ENCODE data around the gene MT1F.
A peak's percentile ranks its signal among the peaks of the same experiment; 100 is the strongest.

Gene MT1F

GRCh38 chr16:56657555-56658326, at the start of gene MT1F:
TSS of gene MT1F (plus strand) at chr16:56657959. CDS start at chr16:56658059, 100 bp downstream.
- no peaks in the 10 kb centered on the region; the same call in 1 of the 2 replicates for H4K20me1 ChIP-seq
- peak within 1 kb of the TSS; percentile 35; the same call in 1 of the 2 replicates for H3K9ac ChIP-seq
- peak within 1 kb of the TSS; percentile 72 for H3K4me3 ChIP-seq
- peaks cover 65% of the 10 kb centered on the region for H3K27me3 ChIP-seq
- H3K36me3 ChIP-seq, result no peaks in the 10 kb centered on the region
- no peaks in the 10 kb centered on the region for H3K9me3 ChIP-seq
- no peak within 1 kb of the TSS for H3K27ac ChIP-seq
- peaks cover 34% of the 10 kb centered on the region for H3K4me1 ChIP-seq
- no peak for TF ChIP-seq Cebpa-rat (IDR thresholded peaks at IDR 0.05)
- peak within 1 kb of the TSS; percentile 93 for H3K4me2 ChIP-seq

GRCh38 chr16:56608043-56608875, 49.5 kb upstream of the MT1F start, which contains the start of gene MT2A:
TSS of gene MT2A (plus strand) at chr16:56608584. CDS start at chr16:56608656, 72 bp downstream.
- Histone ChIP-seq H3K27me3 (no peaks in the 10 kb centered on the region), H4K20me1 (no peaks in the 10 kb centered on the region), H3K4me2 (peak within 1 kb of the TSS; percentile 100), H3K9ac (peak within 1 kb of the TSS; percentile 62), H3K4me1 (peaks cover 47% of the 10 kb centered on the region), H3K27ac (peak within 1 kb of the TSS; percentile 38; the same call in 1 of the 2 replicates), H3K36me3 (no peaks in the 10 kb centered on the region), H3K4me3 (peak within 1 kb of the TSS; percentile 70), H3K9me3 (no peaks in the 10 kb centered on the region)
- TF ChIP-seq Cebpa-rat (IDR thresholded peaks at IDR 0.05), result no peak

- peak overlapping the region; percentile 62 for H3K9ac ChIP-seq
- no peak overlapping the region for H3K27ac ChIP-seq
- peaks cover 47% of the 10 kb centered on the region for H3K4me1 ChIP-seq
These were observed 48.8 kb upstream of the MT1F start for GRCh38 chr16:56608876-56609462.

GRCh38 chr16:56609463-56609921, 48.3 kb upstream of the MT1F start:
- Histone ChIP-seq H3K9me3 (no peaks in the 10 kb centered on the region), H3K27me3 (no peaks in the 10 kb centered on the region), H3K4me2 (peak overlapping the region; percentile 100), H3K9ac (peak overlapping the region; percentile 62), H3K4me1 (peaks cover 47% of the 10 kb centered on the region), H3K4me3 (peak overlapping the region; percentile 70), H4K20me1 (no peaks in the 10 kb centered on the region), H3K36me3 (no peaks in the 10 kb centered on the region), H3K27ac (no peak overlapping the region)
- no peak for TF ChIP-seq Cebpa-rat (IDR thresholded peaks at IDR 0.05)

More at GRCh38 chr16:56608876-56609462, 48.8 kb upstream of the MT1F start:
- Histone ChIP-seq H3K4me3 (peak overlapping the region; percentile 70), H4K20me1 (no peaks in the 10 kb centered on the region), H3K9me3 (no peaks in the 10 kb centered on the region), H3K36me3 (no peaks in the 10 kb centered on the region), H3K4me2 (peak overlapping the region; percentile 100), H3K27me3 (no peaks in the 10 kb centered on the region)
- TF ChIP-seq Cebpa-rat (IDR thresholded peaks at IDR 0.05), result no peak

- H4K20me1 ChIP-seq, result no peaks in the 10 kb centered on the region
- H3K36me3 ChIP-seq, result no peaks in the 10 kb centered on the region
- peak overlapping the region; percentile 70 for H3K4me3 ChIP-seq
- peak overlapping the region; percentile 100 for H3K4me2 ChIP-seq
- no peak overlapping the region for H3K27ac ChIP-seq
- H3K4me1 ChIP-seq, result peaks cover 47% of the 10 kb centered on the region
- no peak overlapping the region for H3K9ac ChIP-seq
- peaks cover 5% of the 10 kb centered on the region for H3K27me3 ChIP-seq
- no peaks in the 10 kb centered on the region for H3K9me3 ChIP-seq
- TF ChIP-seq Cebpa-rat (IDR thresholded peaks at IDR 0.05), result no peak
These were observed 47.6 kb upstream of the MT1F start for GRCh38 chr16:56610017-56610608.

GRCh38 chr16:56610609-56611111, 47.1 kb upstream of the MT1F start:
- H3K9me3 ChIP-seq, result no peaks in the 10 kb centered on the region
- TF ChIP-seq Cebpa-rat (IDR thresholded peaks at IDR 0.05), result no peak
- peaks cover 47% of the 10 kb centered on the region for H3K4me1 ChIP-seq
- H3K27me3 ChIP-seq, result peaks cover 9% of the 10 kb centered on the region
- peak overlapping the region; percentile 100 for H3K4me2 ChIP-seq
- no peaks in the 10 kb centered on the region for H3K36me3 ChIP-seq
- H3K9ac ChIP-seq, result no peak overlapping the region
- no peak overlapping the region for H3K27ac ChIP-seq
- no peaks in the 10 kb centered on the region for H4K20me1 ChIP-seq
- H3K4me3 ChIP-seq, result no peak overlapping the region

- peak overlapping the region; percentile 100 for H3K4me2 ChIP-seq
- H3K27me3 ChIP-seq, result peaks cover 16% of the 10 kb centered on the region
- no peaks in the 10 kb centered on the region for H3K36me3 ChIP-seq
- TF ChIP-seq Cebpa-rat (IDR thresholded peaks at IDR 0.05), result no peak
- H4K20me1 ChIP-seq, result no peaks in the 10 kb centered on the region
- H3K9ac ChIP-seq, result no peak overlapping the region
- peaks cover 47% of the 10 kb centered on the region for H3K4me1 ChIP-seq
- no peak overlapping the region for H3K27ac ChIP-seq
- H3K9me3 ChIP-seq, result no peaks in the 10 kb centered on the region
- no peak overlapping the region for H3K4me3 ChIP-seq
These were observed 46.4 kb upstream of the MT1F start for GRCh38 chr16:56611281-56611833.

- Histone ChIP-seq H3K4me2 (no peak overlapping the region), H3K4me1 (peaks cover 30% of the 10 kb centered on the region), H3K9me3 (no peaks in the 10 kb centered on the region), H3K36me3 (no peaks in the 10 kb centered on the region), H3K27ac (no peak overlapping the region), H3K9ac (no peak overlapping the region), H3K4me3 (no peak overlapping the region), H3K27me3 (peaks cover 39% of the 10 kb centered on the region), H4K20me1 (peaks cover 7% of the 10 kb centered on the region; the same call in 1 of the 2 replicates)
- no peak for TF ChIP-seq Cebpa-rat (IDR thresholded peaks at IDR 0.05)
These were observed 44.1 kb upstream of the MT1F start for GRCh38 chr16:56613706-56614105.

Data from BLaER1 (cell line).